Glomerular visceral epithelial cell (primary cell): ENCODE measurements around the gene GSTK1.

ENCODE experiments used
- DNase-seq: peaks from one replicate; pipeline ENCODE4 v3.0.0-alpha.2; 2016; ENCODE audit errors: extremely low spot score

GSTK1 gene

GRCh38 chr7:143296686-143297085 lies 33.4 kb downstream of the GSTK1 start:
- no peak for DNase-seq

DNA sequence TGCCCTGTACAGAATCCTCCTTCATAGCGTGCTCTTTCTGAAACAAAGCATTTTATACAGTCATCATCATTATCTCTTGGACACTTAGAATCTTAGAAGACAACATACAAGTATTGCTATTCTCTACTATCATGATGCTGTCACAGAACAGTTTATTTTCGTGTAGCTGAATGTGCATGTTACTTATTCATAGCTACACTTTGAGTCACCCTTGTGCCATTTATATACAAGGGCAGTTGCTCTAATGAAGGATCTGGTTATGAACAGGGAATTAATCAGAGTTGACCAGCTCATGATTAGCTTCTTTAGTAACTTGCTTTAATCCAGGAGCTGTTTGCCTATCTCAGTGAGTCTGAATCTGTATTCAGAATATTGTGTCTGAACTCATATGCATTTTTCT lies 36.1 kb downstream of the GSTK1 start:
- DNase-seq, result no peak

DNA sequence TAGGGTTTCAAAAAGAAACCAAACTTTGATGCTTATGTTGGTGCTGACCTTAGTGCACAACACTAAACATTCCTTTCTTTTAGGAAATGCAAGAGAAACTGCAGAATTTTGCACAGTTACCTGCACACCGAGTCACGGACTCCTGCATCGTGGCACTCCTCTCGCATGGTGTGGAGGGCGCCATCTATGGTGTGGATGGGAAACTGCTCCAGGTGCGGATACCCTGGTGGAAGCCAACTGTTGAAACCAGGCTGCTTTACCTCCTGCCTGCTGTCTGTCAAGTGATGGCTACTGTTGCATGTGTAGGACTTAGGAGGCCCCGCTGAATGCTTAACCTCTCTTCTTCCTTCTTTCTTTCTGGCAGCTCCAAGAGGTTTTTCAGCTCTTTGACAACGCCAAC lies 36.6 kb downstream of the GSTK1 start:
- DNase-seq, result peak; percentile 12

- no peak for DNase-seq
Measured at GRCh38 chr7:143300959-143301935, 38.0 kb downstream of the GSTK1 start.

DNA sequence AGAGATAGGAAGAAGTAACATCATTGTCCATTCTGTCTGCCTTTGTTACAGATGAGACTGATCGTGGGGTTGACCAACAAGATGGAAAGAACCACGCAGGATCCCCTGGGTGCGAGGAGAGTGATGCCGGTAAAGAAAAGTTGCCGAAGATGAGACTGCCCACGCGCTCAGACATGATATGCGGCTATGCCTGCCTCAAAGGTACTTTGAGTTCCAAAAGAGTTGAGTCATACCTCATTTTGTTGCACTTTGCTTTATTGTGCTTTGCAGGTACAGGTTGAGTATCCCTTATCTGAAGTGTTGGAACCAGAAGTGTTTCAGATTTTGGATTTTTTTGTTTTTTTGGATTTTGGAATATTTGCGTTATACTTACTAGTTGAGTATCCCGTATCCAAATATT lies 40.5 kb downstream of the GSTK1 start:
- no peak for DNase-seq

DNA sequence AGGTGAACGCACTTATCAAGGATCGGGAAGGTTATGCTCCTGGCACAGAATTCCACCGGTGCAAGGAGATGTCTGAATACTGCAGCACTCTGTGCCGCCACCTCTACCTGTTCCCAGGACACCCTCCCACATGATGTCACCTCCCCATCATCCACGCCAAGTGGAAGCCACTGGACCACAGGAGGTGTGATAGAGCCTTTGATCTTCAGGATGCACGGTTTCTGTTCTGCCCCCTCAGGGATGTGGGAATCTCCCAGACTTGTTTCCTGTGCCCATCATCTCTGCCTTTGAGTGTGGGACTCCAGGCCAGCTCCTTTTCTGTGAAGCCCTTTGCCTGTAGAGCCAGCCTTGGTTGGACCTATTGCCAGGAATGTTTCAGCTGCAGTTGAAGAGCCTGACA lies 41.7 kb downstream of the GSTK1 start:
- DNase-seq, result no peak

- peak; percentile 27 for DNase-seq
Measured at GRCh38 chr7:143305423-143306070, 42.3 kb downstream of the GSTK1 start.

- no peak for DNase-seq
Measured at GRCh38 chr7:143308632-143309031, 45.4 kb downstream of the GSTK1 start.

DNA sequence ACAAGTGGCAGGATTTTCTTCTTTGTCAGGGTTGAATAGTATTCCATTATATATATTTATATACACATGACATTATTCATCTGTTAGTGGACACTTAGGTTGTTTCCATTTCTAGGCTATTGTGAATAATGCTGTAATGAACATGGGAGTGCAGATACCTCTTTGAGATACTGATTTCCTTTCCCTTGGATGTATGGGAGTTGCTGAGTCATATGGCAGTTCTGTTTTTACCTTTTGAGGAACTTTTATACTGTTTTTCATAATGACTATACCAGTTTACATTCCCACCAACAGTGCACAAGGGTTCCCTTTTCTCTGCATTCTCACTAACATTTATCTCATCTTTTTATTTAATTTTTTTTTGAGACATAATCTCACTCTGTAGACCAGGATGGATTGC lies 50.9 kb downstream of the GSTK1 start:
- no peak for DNase-seq

GRCh38 chr7:143315776-143316175 lies 52.5 kb downstream of the GSTK1 start, which contains the start of gene CLCN1:
TSS of gene CLCN1 (plus strand) at chr7:143316111. CDS start at chr7:143316213, 102 bp downstream.
- DNase-seq, result no peak

- no peak for DNase-seq
Measured at GRCh38 chr7:143316492-143316891, 53.3 kb downstream of the GSTK1 start.

DNA sequence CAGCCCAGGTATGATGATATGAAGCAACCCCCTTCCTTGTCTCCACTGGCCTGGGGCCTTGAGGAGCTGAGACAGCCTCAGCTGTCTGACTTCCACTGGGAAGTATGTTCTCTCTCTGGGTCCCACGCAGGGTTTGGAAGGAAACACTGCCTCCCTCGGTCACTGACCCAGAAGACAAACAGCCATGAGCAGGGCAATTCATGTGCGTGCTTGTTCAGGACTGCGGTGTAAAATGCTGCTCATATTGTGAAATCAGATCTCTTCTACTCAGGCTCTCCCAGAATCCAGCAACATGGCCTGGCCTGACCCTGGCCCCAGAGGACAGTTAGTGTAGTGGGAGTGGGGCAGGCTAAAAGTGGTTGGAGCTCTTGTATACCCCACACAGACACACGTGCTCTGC lies 55.4 kb downstream of the GSTK1 start:
- no peak for DNase-seq
